NCI-H748 treated with DMSO at 0.1 percent for 48 hours (cell line): ENCODE results near the gene CACNA1H.

Experiments used
- DNase-seq: peaks from one replicate; lab custom pipeline; 2025; lab: John Stamatoyannopoulos, UW

CACNA1H gene

DNA sequence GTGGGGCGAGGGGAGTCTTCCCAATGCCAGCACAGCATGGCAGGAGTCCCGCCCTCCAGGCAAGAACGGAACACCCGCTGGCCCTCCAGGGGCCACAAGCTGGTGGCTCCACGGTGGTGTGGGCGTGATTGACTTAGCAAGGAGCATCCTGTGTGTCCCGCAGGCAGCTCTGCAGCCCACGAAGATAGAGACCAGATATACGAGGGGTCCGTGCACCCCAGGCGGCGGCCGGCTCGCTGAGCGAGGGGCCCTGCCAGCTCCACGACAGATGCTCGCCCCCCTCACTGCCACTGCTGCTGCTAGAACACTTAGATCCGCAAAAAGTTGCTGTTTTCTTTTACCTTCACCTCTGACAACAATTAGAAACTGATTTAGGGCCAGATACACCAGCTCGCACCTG lies 10.0 kb upstream of the CACNA1H start:
- no peak for DNase-seq

DNA sequence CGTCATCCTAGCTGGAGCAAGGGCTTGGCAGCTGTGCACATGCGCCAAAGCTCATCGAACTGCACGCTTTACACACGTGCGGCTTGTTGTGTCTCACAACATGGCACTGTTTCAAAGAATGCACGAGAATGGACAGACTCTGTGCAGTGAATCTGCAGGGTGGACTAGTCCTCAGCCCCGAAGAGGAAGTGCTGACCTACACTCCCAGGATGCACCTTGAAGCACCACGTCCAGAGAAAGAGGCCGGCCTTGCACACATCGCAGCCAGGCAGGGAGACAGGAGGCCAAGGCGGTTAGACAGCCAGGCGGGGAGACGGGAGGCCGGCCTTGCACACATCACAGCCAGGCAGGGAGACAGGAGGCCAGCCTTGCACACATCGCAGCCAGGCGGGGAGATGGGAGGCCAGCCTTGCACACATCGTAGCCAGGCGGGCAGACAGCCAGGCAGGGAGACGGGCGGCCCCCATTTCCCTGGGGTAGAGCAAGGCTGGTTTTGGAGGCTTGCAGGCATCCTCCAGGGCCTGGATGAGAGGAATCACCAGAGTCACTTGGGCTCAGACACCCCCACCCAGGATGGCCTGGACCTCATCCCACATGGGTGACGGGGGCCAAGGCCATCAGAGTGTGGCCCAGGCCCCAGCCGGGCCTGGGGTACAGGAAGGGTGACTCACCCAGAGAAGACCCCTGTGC lies 9.0 kb upstream of the CACNA1H start:
- no peak for DNase-seq

DNA sequence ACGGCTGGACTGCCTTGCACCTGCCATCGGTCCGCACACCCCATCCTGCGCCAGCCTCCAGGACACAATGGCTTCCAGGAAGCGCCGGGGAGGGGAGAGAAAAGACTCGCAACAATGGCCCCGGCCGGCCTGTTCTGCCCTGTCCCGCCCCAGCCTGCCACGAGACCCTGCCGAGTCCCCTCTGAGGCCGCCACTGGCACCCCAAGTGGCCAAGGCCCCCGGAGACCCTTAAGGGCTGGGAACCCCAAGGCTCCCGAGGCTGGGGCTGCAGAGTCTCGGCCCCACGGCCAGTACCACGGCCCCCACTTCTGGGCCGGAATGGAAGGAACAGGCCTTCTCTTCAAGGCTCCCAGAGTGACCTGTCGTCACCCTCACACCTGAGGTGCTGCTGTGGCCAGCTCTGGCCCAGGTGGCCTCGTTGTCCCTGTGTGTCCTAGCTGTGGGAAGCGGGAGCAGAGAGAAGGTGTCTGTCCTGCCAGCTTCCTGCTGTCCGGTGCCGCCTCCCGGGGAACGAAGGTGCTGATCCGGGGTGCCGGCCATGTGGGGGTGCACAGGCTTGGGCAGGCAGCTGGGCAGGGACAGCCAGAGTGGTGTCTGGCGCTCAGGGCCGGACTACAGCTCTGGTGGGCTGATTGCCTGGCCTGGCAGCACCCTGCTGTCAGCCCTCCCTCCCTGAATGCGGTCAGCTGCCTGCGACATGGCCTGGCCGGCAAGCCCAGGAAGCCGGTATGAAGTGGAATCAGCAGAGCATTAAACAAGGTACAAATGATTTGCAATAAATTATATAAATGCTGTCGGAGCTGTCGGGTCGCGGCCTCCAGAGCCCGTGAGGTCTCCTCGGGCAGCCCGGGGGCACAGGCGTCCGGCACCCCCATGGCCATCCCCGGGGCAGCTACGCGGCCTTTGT lies 8.2 kb upstream of the CACNA1H start:
- DNase-seq = no peak

DNA sequence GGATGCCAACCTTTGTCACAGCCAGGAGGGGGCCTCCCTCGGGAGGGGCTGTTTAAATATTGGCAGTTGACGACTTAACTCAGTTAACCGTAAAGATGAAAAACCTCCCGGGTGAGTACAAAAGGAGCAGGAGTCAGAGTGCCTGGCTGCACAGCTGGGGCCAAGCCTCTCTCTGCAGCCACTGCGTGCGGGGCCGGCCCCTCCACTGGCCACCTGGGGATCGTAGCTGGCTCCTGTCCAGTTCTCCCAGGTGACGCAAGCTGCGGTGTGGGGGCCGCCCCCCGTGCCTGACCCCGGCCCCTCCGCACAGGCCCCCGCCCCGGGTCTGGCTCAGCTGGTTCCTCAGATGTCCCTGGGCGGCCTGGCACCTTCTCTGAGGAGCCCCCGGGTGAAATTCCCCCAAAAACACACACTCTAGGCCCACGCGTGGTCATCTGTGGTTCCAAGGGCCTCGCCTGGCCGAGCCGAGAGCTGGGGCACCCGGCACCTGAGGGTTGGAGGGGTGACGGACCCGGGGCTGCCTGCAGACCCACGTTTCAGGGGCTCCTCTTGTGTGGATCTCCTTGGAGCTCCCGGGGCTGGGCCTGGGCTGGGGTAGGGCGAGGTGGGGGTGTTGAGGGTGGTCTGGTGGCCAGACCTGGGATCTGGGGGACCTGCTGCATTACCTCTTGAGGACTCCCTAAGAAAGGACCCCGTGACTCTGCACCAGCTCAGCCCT lies 7.4 kb upstream of the CACNA1H start:
- no peak for DNase-seq

DNA sequence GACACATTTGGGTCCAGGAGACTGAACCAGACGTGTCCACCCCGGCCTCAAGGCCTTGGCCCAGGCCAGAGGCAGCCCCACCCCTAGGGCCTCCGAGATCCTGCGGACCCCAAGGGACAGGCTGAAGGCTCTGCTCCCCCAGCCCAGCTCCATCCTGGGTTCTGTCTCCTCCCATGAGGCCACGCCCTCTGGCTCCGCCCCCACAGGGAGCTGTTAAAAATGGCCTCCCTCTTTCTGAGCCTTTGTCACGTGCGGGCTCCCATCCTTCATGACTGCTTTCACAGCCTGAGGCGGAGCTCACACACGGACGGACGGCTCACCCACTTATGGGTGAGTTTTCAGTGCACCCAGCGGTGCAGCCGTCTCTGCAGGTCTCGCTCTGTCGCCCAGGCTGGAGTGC lies 6.5 kb upstream of the CACNA1H start:
- no peak for DNase-seq

DNA sequence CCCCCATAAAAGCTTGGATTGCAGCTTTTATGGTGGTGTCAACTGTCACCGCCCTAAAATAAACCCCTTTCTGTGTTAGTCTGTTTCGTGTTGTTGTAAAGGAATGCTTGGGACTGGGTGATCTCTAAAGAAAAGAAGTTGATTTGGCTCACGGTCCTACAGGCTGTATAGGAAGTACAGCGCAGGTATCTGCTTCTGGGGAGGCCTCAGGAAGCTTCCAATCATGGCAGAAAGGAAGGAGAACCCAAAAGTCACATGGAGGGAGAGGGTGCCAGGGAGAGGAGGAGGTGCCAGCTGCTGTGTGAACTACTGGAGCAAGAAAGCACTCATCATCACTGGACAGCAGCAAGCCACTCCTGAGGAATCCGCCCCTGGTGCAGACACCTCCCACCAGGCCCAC lies 5.9 kb upstream of the CACNA1H start:
- DNase-seq = no peak

DNA sequence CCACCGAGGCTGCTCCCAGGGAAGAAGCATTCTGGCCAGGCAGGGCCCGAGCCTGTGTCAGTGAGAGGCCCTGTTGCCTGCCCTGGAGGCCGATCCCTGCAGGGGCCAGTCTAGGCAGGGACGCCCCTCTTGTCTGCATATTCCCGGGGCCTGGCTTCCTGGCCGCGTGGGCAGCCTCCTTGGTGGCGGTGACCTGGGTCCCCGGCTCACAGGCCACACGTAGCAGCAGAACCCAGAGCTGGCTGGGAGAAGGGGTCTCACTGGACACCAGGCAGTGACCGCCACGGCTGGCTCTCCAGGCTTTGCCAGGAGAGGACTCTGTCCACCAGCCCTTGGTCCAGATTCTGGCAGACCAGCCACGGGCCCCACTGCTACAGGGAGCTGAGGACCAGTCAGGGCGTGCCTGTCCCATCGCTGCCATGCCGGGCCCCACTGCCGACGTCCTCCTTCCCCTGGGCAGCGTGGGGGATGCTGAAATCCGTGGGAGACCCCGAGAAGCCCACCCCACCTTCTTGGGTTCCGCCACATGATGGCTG lies 3.7 kb upstream of the CACNA1H start:
- DNase-seq = no peak

DNA sequence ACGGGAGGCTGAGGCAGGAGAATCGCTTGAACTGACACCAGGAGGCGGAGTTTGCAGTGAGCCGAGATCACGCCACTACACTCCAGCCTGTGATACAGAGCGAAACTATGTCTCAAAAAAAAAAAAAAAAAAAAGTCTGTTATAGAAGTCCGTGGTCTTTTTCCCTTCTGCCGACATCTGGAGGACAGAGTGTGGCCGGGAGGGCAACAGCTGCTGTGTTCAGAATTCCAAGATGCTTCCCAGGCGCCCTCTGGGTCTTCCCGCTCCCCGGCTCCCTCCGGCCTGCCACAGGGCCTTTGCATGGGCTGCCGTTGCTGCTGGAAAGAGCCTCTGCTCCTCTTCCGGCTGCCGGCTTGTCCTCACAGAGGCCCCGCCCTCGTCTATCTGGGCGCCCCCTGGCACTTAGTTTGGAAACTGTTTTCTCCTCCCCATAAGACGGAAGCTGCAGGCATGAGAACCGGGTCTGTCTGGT lies 2.4 kb upstream of the CACNA1H start:
- DNase-seq = no peak

DNA sequence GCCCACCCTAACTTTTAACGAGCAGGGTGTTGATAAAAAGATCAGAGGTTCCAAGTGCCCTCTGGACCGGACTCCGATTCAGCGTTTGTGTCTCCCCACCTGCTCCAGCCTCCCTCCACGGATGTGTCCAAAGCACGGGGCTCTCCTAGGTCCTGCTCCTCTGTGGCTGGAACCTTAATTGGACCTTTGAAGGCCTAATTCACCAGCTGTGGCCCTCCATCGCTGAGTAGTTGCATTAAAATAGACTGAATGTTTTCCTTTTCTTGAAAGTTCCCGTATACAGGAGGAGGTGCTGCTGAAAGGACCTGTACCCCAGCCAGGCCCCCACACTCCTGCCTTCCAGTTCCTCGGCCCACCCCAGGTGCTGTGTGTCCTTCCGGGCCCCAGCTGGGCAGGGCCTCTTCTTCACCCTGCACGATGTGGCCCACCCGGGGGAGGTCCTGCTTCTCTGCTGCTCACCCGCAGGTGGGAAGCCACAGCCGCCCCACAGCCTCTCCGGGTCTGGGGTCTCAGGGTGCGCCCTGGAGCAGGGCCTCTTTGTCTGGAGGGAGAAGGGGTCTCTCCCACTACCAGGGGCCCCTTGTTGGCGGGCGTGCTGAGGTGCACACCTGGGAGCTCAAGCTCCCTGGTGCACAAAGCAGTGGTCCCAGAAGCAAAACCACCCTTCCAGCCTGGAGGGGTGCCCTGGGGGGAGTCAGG lies 1.3 kb upstream of the CACNA1H start:
- no peak for DNase-seq

DNA sequence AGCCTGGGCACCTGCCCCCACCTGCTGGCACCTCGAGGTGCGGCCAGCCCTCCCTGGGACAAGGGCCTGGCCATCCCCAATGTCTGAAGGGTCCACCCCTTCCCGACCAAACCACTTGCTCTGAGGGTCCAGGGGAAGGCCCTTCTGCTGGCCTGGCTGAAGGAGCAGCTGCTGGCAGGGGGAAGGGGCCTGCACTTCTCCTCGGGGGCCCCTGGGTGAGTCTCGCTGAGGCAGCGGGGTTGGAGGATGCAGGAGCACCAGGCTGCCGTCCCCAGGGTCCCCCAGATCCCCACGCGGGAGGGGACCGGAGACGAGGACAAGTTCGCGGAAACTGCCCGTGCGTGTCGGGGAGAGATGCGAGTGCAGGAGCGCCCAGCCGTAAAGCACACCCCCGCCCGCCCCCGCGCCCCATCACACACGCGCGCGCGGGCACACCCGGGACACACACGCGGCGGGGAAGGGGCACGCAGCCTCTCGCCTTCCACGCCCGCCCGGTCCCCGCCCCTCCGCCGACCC lies 725 bp upstream of the CACNA1H start:
- DNase-seq = no peak

DNA sequence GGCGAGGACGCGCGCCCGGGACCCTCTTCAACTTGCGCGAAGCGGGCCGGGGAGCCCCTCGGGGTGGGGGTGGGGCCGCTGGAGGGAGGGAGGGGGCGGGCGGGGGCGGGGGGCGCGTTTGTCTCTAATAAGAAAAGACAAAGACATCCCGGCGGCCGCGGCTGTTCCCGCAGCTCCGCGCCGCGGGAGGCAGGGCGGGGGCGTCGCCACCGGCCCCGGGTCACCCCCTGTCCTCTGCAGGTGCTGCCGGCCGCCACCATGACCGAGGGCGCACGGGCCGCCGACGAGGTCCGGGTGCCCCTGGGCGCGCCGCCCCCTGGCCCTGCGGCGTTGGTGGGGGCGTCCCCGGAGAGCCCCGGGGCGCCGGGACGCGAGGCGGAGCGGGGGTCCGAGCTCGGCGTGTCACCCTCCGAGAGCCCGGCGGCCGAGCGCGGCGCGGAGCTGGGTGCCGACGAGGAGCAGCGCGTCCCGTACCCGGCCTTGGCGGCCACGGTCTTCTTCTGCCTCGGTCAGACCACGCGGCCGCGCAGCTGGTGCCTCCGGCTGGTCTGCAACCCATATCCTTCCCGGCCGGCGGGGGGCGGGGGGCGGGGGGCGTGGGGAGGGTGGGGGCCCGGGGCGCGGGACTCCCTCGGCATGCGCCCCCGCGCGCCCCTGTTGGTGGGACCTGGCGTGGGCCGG lies 714 bp downstream of the CACNA1H start:
- DNase-seq = no peak

DNA sequence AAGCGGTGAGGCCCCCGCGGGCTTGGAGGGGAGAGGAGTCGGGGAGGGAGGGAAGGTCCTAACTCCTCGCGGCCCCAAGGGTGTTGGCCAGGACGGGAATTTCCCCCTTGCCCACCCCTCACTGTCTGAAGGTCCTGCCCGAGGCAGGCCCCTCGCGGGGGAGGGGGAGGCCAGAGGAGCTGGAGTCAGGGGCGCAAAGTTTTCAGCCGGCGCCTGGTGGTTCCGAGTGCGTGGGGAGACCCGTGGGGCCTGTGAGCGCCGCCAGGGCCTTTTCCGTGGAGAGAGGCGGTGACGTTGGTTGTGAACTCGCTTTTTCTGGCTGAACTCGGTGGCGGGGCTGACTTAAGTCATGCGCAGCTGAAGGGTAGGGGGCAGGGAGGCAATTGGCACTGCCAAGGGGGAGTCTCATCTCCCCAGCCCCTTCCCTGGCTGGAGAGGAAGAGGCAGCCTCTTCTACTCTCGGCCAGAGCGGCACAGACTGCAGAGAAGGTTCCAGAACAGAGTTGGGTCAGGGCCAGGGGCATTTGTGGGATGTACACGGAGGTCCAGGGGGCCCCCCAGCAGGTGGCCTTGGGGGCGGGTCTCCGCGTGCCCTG lies 1.5 kb downstream of the CACNA1H start:
- no peak for DNase-seq

DNA sequence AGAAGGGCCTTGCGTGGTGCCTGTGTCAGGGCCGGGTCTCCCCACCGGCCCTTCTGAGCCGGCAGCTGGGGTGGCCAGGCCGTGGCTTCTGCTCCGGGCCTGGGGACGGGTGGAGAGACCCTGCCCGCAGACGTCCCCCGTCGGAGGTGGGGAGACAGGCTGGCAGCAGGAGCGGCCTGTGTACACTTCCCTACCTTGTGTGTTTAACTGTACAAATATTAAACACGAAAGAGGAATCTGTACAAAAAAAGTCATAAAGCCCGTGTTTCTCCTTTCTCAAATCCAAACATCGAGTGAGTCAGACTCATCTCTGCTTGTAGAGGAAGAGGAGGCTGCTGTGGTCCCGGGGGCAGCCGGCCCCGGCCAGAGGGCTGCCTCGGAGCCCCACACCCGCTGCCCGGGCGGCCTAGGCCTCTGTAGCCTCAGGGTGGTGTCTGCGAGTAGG lies 2.0 kb downstream of the CACNA1H start:
- no peak for DNase-seq

DNA sequence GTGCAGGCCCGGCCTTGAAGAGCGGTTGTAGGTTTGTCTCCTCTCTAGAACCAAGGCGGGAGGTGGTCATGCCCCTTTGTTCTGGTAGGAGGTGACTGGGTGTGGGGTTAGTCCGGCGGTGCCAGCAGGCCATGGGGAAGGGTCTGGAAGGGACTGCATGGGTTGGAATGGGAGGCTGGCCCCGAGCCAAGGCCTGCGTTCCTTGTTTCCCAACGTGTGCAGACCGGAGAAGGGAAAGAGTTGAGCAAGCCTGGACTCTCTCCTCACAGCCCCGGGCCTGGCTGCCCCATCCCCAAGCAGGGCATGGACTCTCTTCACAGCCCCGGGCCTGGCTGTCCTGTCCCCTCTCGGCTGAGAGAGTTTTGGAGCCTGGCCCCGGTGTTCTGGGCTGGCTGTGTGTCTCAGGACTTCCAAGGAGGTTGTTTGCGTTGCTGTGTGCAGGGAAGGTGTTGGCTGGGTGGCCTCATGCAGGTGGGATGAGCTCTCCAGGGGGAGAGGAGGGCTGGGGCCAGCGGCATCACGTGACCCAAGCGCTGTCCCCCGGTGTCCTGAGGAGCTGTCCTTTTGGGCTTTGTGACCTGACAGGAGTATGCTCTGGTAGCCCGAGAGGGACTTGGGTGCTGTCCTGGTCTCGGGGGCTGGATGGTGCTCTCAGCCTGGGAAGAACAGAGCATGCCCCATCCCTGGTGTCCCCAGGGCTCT lies 2.6 kb downstream of the CACNA1H start:
- no peak for DNase-seq

DNA sequence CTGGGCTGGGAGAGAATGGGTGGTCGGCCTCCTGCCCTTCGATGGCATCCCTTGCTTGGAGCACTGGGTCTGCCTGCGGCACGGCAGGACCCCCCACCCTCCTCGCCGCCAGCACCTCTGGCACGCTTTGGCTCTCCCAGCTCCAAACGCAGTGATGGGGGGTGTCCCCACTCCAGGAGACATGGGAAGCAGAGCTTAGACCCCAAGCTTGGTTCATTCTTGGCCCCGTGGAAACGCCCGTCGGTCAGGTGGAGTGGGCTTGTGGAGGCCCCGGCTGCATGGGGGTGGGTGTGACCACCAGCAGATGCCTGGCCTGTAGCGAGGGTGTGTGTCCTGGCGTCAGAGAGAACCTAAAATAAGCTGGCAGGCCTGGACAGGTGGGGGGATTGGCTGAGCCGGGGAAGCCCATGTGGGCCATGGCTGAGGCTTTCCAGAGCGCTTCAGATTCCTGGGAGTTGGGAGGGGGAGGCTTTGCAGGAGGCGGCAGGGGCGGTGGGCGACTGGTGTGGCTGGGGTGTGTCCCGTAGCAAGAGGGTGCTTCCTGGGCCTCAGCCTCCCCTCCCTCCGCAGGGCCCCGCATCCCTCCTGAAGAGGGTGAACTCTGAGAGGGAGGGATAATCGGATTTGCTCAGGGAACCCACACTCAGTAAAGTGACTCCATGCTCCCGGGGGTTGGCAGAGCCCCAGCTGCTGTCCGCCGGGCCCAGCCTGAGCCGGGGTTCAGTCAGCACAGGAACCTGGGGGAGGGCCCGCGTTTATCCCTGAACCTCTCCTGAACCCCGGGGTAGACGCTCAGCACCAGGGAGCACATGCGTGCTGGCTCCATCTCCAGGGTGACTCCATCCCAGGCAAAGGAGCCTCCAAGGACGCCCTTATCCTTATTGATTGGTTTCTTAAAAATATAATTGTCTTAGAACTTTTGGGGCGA lies 3.4 kb downstream of the CACNA1H start:
- no peak for DNase-seq

DNA sequence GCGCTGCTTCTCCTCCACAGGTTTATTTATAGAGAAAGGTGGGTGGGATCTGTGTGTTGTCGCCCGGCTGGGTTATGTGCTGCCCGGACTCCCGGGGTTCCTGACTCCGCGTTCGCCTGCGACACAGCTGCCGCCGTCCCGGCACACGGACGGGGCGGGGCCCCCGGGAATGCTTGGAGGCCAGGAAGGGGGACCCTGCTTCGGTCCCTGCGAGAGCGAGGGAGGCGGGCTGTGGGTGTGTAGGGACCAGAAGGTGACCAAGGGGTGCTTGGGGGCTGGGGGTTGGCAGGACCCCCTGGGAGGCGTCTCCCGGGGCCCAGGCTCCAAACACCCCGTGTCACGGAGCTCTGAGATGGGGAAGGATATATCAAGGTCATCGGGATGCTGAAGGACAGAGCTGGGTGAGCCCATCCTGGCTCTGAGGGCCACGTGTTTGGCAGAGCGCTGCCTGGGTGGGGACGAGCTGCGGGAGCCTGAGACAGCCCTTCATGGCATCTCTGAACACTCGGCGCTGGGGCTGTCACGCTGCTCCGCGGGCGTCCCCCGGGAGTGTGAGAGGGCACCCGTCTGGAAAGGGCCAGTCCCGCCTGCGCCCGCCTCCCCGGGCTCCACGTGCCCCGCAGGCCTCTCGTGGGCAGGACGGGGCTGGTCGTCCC lies 4.2 kb downstream of the CACNA1H start:
- no peak for DNase-seq

DNA sequence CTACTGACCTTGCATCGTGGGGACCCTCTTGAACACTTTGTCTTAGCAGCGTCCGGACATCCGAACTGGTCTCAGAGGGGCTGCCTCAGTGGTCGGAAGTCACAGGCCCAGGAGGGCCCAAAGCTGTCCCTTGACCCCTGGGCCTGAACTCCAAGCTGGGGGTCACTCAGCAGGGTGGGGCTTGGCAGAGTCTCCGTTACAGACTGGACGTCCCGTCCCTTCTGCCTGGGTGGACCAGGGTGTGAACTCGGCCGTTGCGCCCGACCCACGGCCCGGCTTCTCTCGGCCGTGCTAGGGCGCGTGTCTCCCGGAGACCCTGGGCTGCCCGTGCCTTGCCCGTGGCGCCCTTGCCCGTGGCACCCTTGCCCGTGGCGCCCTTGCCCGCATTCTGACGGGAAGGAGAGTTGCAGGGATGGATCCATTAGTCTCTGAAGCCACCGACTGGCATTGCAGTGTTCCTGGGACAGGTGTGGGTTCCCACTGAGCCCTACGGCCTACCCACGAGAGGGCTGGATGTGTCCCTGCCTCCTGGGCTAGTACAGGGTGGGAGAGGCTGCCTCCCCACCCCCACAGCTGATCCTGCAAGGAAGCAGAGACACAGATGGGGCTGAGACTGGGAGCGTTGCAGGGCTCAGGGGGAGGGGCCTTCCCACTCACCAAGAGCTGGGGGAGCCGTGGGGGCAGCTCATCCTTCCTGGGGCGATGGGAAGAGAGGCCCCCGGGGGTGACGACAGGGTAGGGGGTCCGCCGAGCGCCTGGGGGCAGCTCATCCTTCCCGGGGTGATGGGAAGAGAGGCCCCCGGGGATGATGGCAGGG lies 4.9 kb downstream of the CACNA1H start:
- no peak for DNase-seq
